ENCODE data around the gene AFF1.

Gene AFF1

GRCh38 chr4:86950831-86951525, 16.2 kb downstream of the AFF1 start:
- DNase-seq = no peak

GRCh38 chr4:86955888-86956451, 21.2 kb downstream of the AFF1 start:
- DNase-seq = no peak

- DNase-seq = no peak
Observed at GRCh38 chr4:86957215-86957614, 22.4 kb downstream of the AFF1 start.

GRCh38 chr4:86959588-86960500, 25.0 kb downstream of the AFF1 start:
- no peak for DNase-seq

- no peak for DNase-seq
Observed at GRCh38 chr4:86960557-86960961, 25.7 kb downstream of the AFF1 start.

GRCh38 chr4:86961116-86961515, 26.3 kb downstream of the AFF1 start:
- DNase-seq = no peak

GRCh38 chr4:86961605-86962295, 26.9 kb downstream of the AFF1 start:
- no peak for DNase-seq

- DNase-seq = no peak
Observed at GRCh38 chr4:86963697-86964096, 28.9 kb downstream of the AFF1 start.

GRCh38 chr4:86965019-86965976, 30.5 kb downstream of the AFF1 start:
- DNase-seq = no peak

GRCh38 chr4:86967073-86967472, 32.3 kb downstream of the AFF1 start:
- DNase-seq = no peak

GRCh38 chr4:86967798-86968197, 33.0 kb downstream of the AFF1 start:
- DNase-seq = no peak

- no peak for DNase-seq
Observed at GRCh38 chr4:86968547-86968946, 33.7 kb downstream of the AFF1 start.

GRCh38 chr4:86970447-86971354, 35.9 kb downstream of the AFF1 start:
- no peak for DNase-seq

GRCh38 chr4:86971355-86971683, 36.5 kb downstream of the AFF1 start:
- no peak for DNase-seq

- no peak for DNase-seq
Observed at GRCh38 chr4:86972997-86973396, 38.2 kb downstream of the AFF1 start.

GRCh38 chr4:86973668-86974067, 38.9 kb downstream of the AFF1 start:
- no peak for DNase-seq

- no peak for DNase-seq
Observed at GRCh38 chr4:86974551-86974994, 39.8 kb downstream of the AFF1 start.

GRCh38 chr4:86975927-86976326, 41.1 kb downstream of the AFF1 start:
- DNase-seq = no peak

- DNase-seq = no peak
Observed at GRCh38 chr4:86976801-86977485, 42.1 kb downstream of the AFF1 start.

GRCh38 chr4:86977621-86978184, 42.9 kb downstream of the AFF1 start:
- DNase-seq = no peak
